ENCODE results near the gene XRCC1.

The XRCC1 gene

GRCh38 chr19:43538922-43539321 is 36.4 kb downstream of the XRCC1 start:
- no peak overlapping the region for H3K27ac ChIP-seq
- TF ChIP-seq, protein P1, sequence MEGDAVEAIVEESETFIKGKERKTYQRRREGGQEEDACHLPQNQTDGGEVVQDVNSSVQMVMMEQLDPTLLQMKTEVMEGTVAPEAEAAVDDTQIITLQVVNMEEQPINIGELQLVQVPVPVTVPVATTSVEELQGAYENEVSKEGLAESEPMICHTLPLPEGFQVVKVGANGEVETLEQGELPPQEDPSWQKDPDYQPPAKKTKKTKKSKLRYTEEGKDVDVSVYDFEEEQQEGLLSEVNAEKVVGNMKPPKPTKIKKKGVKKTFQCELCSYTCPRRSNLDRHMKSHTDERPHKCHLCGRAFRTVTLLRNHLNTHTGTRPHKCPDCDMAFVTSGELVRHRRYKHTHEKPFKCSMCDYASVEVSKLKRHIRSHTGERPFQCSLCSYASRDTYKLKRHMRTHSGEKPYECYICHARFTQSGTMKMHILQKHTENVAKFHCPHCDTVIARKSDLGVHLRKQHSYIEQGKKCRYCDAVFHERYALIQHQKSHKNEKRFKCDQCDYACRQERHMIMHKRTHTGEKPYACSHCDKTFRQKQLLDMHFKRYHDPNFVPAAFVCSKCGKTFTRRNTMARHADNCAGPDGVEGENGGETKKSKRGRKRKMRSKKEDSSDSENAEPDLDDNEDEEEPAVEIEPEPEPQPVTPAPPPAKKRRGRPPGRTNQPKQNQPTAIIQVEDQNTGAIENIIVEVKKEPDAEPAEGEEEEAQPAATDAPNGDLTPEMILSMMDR (IDR thresholded peaks at IDR 0.05) = no peak
- peaks cover 40 to 72% (median 52%) of the 10 kb centered on the region in 3 donors for H3K36me3 ChIP-seq
- no peak overlapping the region for H3K4me3 ChIP-seq
- intact Hi-C loops (cut with DNase I; ENCODE audit: low total_unique reads) = no loop called here
- peaks cover 0 to 21% (median 13%) of the 10 kb centered on the region in 4 donors for H3K4me1 ChIP-seq
- H3K27me3 ChIP-seq = no peaks in the 10 kb centered on the region
- DNase-seq = no peak
- no peaks in the 10 kb centered on the region for H3K9me3 ChIP-seq

GRCh38 chr19:43534816-43535761 is 40.2 kb downstream of the XRCC1 start:
- H3K9me3 ChIP-seq = no peaks in the 10 kb centered on the region
- no peaks in the 10 kb centered on the region for H3K27me3 ChIP-seq
- TF ChIP-seq, protein P1 (IDR thresholded peaks at IDR 0.05) = peak; percentile 43 to 49
- intact Hi-C loops (cut with DNase I; ENCODE audit: low total_unique reads) = no loop called here
- peaks cover 0 to 33% (median 18%) of the 10 kb centered on the region in 4 donors for H3K4me1 ChIP-seq
- peak overlapping the region; percentile 83 to 89 for H3K27ac ChIP-seq
- H3K36me3 ChIP-seq = peaks cover 19 to 34% (median 25%) of the 10 kb centered on the region in 3 donors
- peak; percentile 61 to 83 for DNase-seq
- no peak overlapping the region for H3K4me3 ChIP-seq

DNA sequence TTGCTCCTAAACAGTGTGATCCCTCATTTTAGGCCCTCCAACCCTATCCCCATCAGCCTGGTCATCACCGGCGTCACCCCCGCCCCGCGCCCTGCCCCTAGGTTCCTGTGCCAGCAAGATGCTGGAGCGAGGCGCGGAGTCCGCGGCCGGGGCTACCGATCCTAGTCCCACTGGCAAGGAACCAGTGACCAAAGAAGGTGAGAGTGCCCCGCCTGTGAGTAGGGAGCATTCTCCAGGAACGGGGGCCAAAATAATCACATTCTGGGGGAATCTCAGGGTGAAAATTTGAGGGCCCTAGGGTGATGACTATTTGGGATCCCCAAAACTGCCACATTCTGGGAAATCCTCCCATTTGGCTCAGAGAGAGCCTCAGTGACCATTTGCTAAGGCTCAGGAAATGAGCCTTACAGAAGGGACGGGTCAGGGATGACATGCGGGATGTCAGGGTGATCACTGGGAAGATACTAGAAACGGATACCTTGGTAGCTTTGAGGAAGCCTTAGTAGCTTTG is 41.0 kb downstream of the XRCC1 start:
- peak overlapping the region; percentile 61 to 66 for H3K4me3 ChIP-seq
- intact Hi-C loops (cut with DNase I; ENCODE audit: low total_unique reads) = no loop called here

GRCh38 chr19:43533546-43534304 is 41.6 kb downstream of the XRCC1 start:
- intact Hi-C loops (cut with DNase I; ENCODE audit: low total_unique reads) = no loop called here
- TF ChIP-seq, protein P1 (IDR thresholded peaks at IDR 0.05) = no peak
- Histone ChIP-seq H3K4me1 (peaks cover 0 to 33% (median 18%) of the 10 kb centered on the region in 4 donors), H3K27me3 (no peaks in the 10 kb centered on the region), H3K4me3 (peak overlapping the region; percentile 61 to 66), H3K9me3 (no peaks in the 10 kb centered on the region), H3K36me3 (peaks cover 10 to 20% (median 12%) of the 10 kb centered on the region in 3 donors), H3K27ac (peak overlapping the region; percentile 83 to 89)
- peak; percentile 100 for DNase-seq

More for the DNA sequence above, 41.0 kb downstream of the XRCC1 start:
- no peak for DNase-seq
- H3K9me3 ChIP-seq = no peaks in the 10 kb centered on the region
- peaks cover 16 to 27% (median 18%) of the 10 kb centered on the region in 3 donors for H3K36me3 ChIP-seq
- no peaks in the 10 kb centered on the region for H3K27me3 ChIP-seq
- H3K4me1 ChIP-seq = peaks cover 0 to 33% (median 18%) of the 10 kb centered on the region in 4 donors
- TF ChIP-seq, protein P1 (IDR thresholded peaks at IDR 0.05) = no peak
- peak overlapping the region; percentile 83 to 89 for H3K27ac ChIP-seq

DNA sequence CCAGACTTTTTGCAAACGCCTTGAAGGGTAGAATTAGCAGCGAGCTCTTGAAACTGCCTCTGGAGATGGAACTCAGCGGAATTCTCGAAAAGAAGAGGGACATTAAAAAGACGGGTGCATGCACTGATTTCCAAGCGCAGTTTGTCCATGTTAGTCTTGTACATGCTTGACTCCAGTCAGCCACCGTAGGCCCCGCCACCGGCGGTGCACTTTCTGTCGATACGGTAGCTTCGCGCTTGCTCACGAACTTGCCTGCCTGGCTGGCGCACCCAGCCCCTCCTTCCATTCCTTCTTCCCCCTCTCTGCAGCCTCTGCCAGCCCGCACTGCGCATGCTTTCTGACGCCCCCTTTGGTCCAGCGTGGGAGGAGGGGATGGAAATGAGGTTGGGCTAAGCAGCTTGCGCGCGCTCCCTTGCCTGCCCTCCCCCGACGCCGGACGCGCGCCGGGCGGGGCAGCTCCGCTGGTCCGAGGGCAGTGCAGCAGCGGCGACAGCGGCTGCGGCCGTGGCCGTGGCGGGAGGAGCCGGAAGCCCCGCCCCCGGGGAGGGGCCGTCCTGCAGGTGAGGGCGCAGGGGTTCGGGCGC is 42.3 kb downstream of the XRCC1 start, which contains the start of gene ZNF575:
Gene ZNF575, plus strand, starts transcription at position 227 of the 584 bp plus-strand sequence. CDS start 1,235 bp downstream, outside the sequence.
- intact Hi-C loops (cut with DNase I; ENCODE audit: low total_unique reads) = no loop called here
- peak; percentile 85 to 94 for DNase-seq
- Histone ChIP-seq H3K27me3 (no peaks in the 10 kb centered on the region), H3K27ac (peak within 1 kb of the TSS; percentile 83 to 89), H3K9me3 (no peaks in the 10 kb centered on the region), H3K4me3 (peak within 1 kb of the TSS; percentile 61 to 66), H3K36me3 (peaks cover 3 to 14% (median 5%) of the 10 kb centered on the region in 3 donors), H3K4me1 (peaks cover 0 to 35% (median 20%) of the 10 kb centered on the region in 4 donors)
- TF ChIP-seq, protein P1 (IDR thresholded peaks at IDR 0.05) = peak in 1 of 2 experiments; percentile 13
